ENCODE measurements around the gene PAQR9. TPM values are rescaled to one million over a fixed set of nuclear protein-coding genes. Genes with fewer than 3 reads are reported as not detected.

The PAQR9 gene
- total RNA-seq: 10 to 100 TPM; 10.2 to 18.6 (median 12.6) TPM
- long read RNA-seq, partial matches to known transcripts: 0 of 2 reads
- long read RNA-seq, other reads (novel, unspliced or antisense): 1 of 2 reads

- H3K4me3 ChIP-seq: peak within 1 kb of the TSS; percentile 63 to 75 (median 67)
- peak within 1 kb of the TSS; percentile 61 to 73 (median 70) for H3K27ac ChIP-seq
- peaks cover 0 to 30% (median 0%) of the 10 kb centered on the region in 4 donors for H3K4me1 ChIP-seq
- no peaks in the 10 kb centered on the region for H3K9me3 ChIP-seq
- peak; percentile 69 to 76 (median 70) for DNase-seq
- intact Hi-C loops (cut with DNase I): no loop called here
- 4% methylated on average over 23 of the region's 117 CpGs for WGBS (ENCODE audit: insufficient coverage, low coverage, low lambda C conversion rate, missing lambda C conversion rate)
- H3K27me3 ChIP-seq: no peaks in the 10 kb centered on the region
- H3K36me3 ChIP-seq: no peaks in the 10 kb centered on the region
- TF ChIP-seq CTCF (IDR thresholded peaks at IDR 0.05) (no peak), POLR2A (IDR thresholded peaks at IDR 0.05) (peak; percentile 56)
- peak; percentile 54 to 79 (median 70) for ATAC-seq
Observed at GRCh38 chr3:142963516-142964448, at the start of gene PAQR9. Gene PAQR9, minus strand, starts transcription at chr3:142963674. Its CDS starts 338 bp downstream, at chr3:142963336.

GRCh38 chr3:143011705-143012104 is 48.2 kb upstream of the PAQR9 start:
- Histone ChIP-seq H3K27ac (no peak overlapping the region), H3K4me3 (no peak overlapping the region), H3K9me3 (no peaks in the 10 kb centered on the region), H3K4me1 (peaks cover 0 to 7% (median 0%) of the 10 kb centered on the region in 4 donors), H3K36me3 (peaks cover 0 to 19% (median 4%) of the 10 kb centered on the region in 4 donors), H3K27me3 (no peaks in the 10 kb centered on the region)
- intact Hi-C loops (cut with DNase I): no loop called here
- DNase-seq (no peak), ATAC-seq (no peak)
- 70% methylated on average over 3 of the region's 3 CpGs for WGBS (ENCODE audit: insufficient coverage, low coverage, low lambda C conversion rate, missing lambda C conversion rate)
- TF ChIP-seq POLR2A (IDR thresholded peaks at IDR 0.05) (no peak), CTCF (IDR thresholded peaks at IDR 0.05) (no peak)

- DNase-seq: no peak
- intact Hi-C loops (cut with DNase I): no loop called here
- TF ChIP-seq CTCF (IDR thresholded peaks at IDR 0.05) (no peak), POLR2A (IDR thresholded peaks at IDR 0.05) (no peak)
- ATAC-seq: no peak
- Histone ChIP-seq H3K27ac (no peak overlapping the region), H3K4me1 (peaks cover 0 to 13% (median 0%) of the 10 kb centered on the region in 4 donors), H3K36me3 (peaks cover 0 to 12% (median 4%) of the 10 kb centered on the region in 4 donors), H3K4me3 (no peak overlapping the region), H3K9me3 (no peaks in the 10 kb centered on the region), H3K27me3 (no peaks in the 10 kb centered on the region)
- 80% methylated on average over 3 of the region's 3 CpGs for WGBS (ENCODE audit: insufficient coverage, low coverage, low lambda C conversion rate, missing lambda C conversion rate)
Observed at GRCh38 chr3:143010024-143010423, 46.5 kb upstream of the PAQR9 start.

GRCh38 chr3:143004823-143005222 is 41.3 kb upstream of the PAQR9 start:
- Histone ChIP-seq H3K4me3 (no peak overlapping the region), H3K9me3 (no peaks in the 10 kb centered on the region), H3K27me3 (no peaks in the 10 kb centered on the region), H3K36me3 (no peaks in the 10 kb centered on the region), H3K27ac (no peak overlapping the region), H3K4me1 (peaks cover 0 to 36% (median 0%) of the 10 kb centered on the region in 4 donors)
- 91% methylated on average over 2 of the region's 2 CpGs for WGBS (ENCODE audit: insufficient coverage, low coverage, low lambda C conversion rate, missing lambda C conversion rate)
- TF ChIP-seq CTCF (IDR thresholded peaks at IDR 0.05) (no peak), POLR2A (IDR thresholded peaks at IDR 0.05) (no peak)
- intact Hi-C loops (cut with DNase I): no loop called here
- ATAC-seq (no peak), DNase-seq (no peak)
